Eye (tissue), 1 donor: Measurements from ENCODE around the gene CD82.

Experiments used
- DNase-seq: peaks from one replicate; pipeline ENCODE4 v3.0.0-alpha.2; 2015

Gene CD82

GRCh38 chr11:44578279-44578678, 12.8 kb downstream of the CD82 start:
- no peak for DNase-seq

- DNase-seq = no peak
Measured at GRCh38 chr11:44579302-44579761, 13.9 kb downstream of the CD82 start.

- DNase-seq = no peak
Measured at GRCh38 chr11:44580701-44581100, 15.2 kb downstream of the CD82 start.

GRCh38 chr11:44581246-44581645, 15.8 kb downstream of the CD82 start:
- DNase-seq = no peak

GRCh38 chr11:44582641-44583352, 17.3 kb downstream of the CD82 start:
- DNase-seq = no peak

- no peak for DNase-seq
Measured at GRCh38 chr11:44583353-44583669, 17.8 kb downstream of the CD82 start.

- DNase-seq = no peak
Measured at GRCh38 chr11:44585421-44585820, 20.0 kb downstream of the CD82 start.

- DNase-seq = no peak
Measured at GRCh38 chr11:44589301-44589700, 23.8 kb downstream of the CD82 start.

GRCh38 chr11:44590769-44591168, 25.3 kb downstream of the CD82 start:
- DNase-seq = no peak

GRCh38 chr11:44591557-44591956, 26.1 kb downstream of the CD82 start:
- DNase-seq = no peak

- no peak for DNase-seq
Measured at GRCh38 chr11:44592125-44592940, 26.9 kb downstream of the CD82 start.

- DNase-seq = peak; percentile 30
Measured at GRCh38 chr11:44593251-44593650, 27.8 kb downstream of the CD82 start.

- no peak for DNase-seq
Measured at GRCh38 chr11:44595006-44595405, 29.5 kb downstream of the CD82 start.

- no peak for DNase-seq
Measured at GRCh38 chr11:44595964-44596381, 30.5 kb downstream of the CD82 start.

- DNase-seq = no peak
Measured at GRCh38 chr11:44596525-44597276, 31.2 kb downstream of the CD82 start.

- DNase-seq = no peak
Measured at GRCh38 chr11:44597358-44598012, 32.0 kb downstream of the CD82 start.

GRCh38 chr11:44598831-44599230, 33.4 kb downstream of the CD82 start:
- DNase-seq = no peak

GRCh38 chr11:44600261-44600660, 34.8 kb downstream of the CD82 start:
- DNase-seq = peak; percentile 72

GRCh38 chr11:44600839-44601383, 35.4 kb downstream of the CD82 start:
- DNase-seq = peak; percentile 56

- DNase-seq = no peak
Measured at GRCh38 chr11:44601471-44602370, 36.3 kb downstream of the CD82 start.

- DNase-seq = no peak
Measured at GRCh38 chr11:44602891-44603310, 37.4 kb downstream of the CD82 start.

- no peak for DNase-seq
Measured at GRCh38 chr11:44604171-44604581, 38.7 kb downstream of the CD82 start.
